OCI-LY1 (cell line): ENCODE measurements around the gene HNRNPA1L2.

Experiments
- EZH2 ChIP-seq: fragments of 200-600 bp; sonication (generic), shearing (Covaris generic); IDR thresholded peaks from 2 replicates; pipeline ENCODE4 v1.8.0; 2017; ENCODE audit warnings: borderline replicate concordance, mixed run types, mild to moderate bottlenecking, antibody characterized with exemption, low read length, moderate library complexity, mixed read lengths
- TF ChIP-seq, protein P1 (sequence below): fragments of 200-600 bp; sonication (generic), shearing (Covaris generic); IDR thresholded peaks from 2 replicates; pipeline ENCODE4 v1.5.1; 2017; ENCODE audit warnings: mild to moderate bottlenecking, antibody characterized with exemption, low read length, moderate library complexity, mixed read lengths

DNA sequence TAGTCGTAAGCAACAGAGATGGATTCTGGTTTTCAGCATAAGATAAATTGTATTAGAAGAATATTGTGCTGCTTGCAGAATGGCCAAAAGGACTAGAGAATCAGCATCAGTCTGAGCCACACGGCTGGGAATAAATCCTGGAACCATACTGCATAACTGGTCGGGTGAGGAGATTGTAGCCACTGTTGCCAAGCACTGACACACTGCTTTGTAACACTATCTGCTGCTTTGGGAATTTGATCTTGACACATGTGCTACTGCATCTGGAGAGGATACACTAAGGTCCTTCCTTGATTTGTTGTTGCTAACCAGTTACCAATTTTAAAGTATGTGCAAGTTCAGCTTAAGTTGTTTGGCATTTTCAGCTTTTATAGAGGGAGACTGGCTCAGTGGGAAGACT, 1.9 kb downstream of the HNRNPA1L2 start:
- TF ChIP-seq, protein P1, sequence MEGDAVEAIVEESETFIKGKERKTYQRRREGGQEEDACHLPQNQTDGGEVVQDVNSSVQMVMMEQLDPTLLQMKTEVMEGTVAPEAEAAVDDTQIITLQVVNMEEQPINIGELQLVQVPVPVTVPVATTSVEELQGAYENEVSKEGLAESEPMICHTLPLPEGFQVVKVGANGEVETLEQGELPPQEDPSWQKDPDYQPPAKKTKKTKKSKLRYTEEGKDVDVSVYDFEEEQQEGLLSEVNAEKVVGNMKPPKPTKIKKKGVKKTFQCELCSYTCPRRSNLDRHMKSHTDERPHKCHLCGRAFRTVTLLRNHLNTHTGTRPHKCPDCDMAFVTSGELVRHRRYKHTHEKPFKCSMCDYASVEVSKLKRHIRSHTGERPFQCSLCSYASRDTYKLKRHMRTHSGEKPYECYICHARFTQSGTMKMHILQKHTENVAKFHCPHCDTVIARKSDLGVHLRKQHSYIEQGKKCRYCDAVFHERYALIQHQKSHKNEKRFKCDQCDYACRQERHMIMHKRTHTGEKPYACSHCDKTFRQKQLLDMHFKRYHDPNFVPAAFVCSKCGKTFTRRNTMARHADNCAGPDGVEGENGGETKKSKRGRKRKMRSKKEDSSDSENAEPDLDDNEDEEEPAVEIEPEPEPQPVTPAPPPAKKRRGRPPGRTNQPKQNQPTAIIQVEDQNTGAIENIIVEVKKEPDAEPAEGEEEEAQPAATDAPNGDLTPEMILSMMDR = no peak
- no peak for TF ChIP-seq EZH2
